ENCODE measurements around the gene ADAMTS12. TPM values are rescaled to one million over a fixed set of nuclear protein-coding genes. Genes with fewer than 3 reads are reported as not detected.

Gene ADAMTS12
- total and polyA plus RNA-seq, 2 donors (not counting 1 experiment from before 2014, with no cell fraction given), result 10.7 to 44.8 TPM

GRCh38 chr5:33939556-33940262 lies 47.9 kb upstream of the ADAMTS12 start:
- H3K79me2 ChIP-seq (ENCODE audit: control insufficient read depth, insufficient read depth, low read length), result no peaks in the 10 kb centered on the region

GRCh38 chr5:33938881-33939280 lies 47.1 kb upstream of the ADAMTS12 start:
- Histone ChIP-seq H3K27me3 (ENCODE audit: control insufficient read depth, insufficient read depth, low read length) (peaks cover 43% of the 10 kb centered on the region), H3K36me3 (ENCODE audit: control insufficient read depth, insufficient read depth, low read length) (no peaks in the 10 kb centered on the region)
- no peak for DNase-seq (ENCODE audit: low read depth in 2 of 2)

More at GRCh38 chr5:33939556-33940262, 47.9 kb upstream of the ADAMTS12 start:
- H3K9me3 ChIP-seq (ENCODE audit: control insufficient read depth, insufficient read depth, low read depth, low read length), result no peaks in the 10 kb centered on the region
- no peaks in the 10 kb centered on the region for H3K4me1 ChIP-seq (ENCODE audit: control insufficient read depth, extremely low read depth, insufficient read depth, low read length)
- H3K9ac ChIP-seq (ENCODE audit: insufficient read depth, low read length), result no peak overlapping the region
- H3K27me3 ChIP-seq (ENCODE audit: control insufficient read depth, insufficient read depth, low read length), result peaks cover 43% of the 10 kb centered on the region
- TF ChIP-seq EZH2 (IDR thresholded peaks at IDR 0.05; ENCODE audit: low read length, missing control alignments), result no peak
- no peak for TF ChIP-seq CTCF (conservative IDR thresholded peaks at IDR 0.05 in 1 of 2, IDR thresholded peaks at IDR 0.05 in 1 of 2; ENCODE audit: low read depth in 1 of 2, low read length in 2 of 2)
- no peaks in the 10 kb centered on the region for H4K20me1 ChIP-seq (ENCODE audit: control insufficient read depth, extremely low read depth, insufficient read depth, low read length)
- H3K4me2 ChIP-seq (ENCODE audit: extremely low read depth, insufficient read depth, low read length), result no peak overlapping the region
- H3K4me3 ChIP-seq (replicated peaks in 1 of 4; ENCODE audit: control extremely low read depth in 1 of 4, insufficient read depth in 1 of 4, low read depth in 3 of 4, low read length in 4 of 4), result no peak overlapping the region
- DNase-seq (ENCODE audit: low read depth in 2 of 2), result peak; percentile 29 to 49
- no peaks in the 10 kb centered on the region for H3K36me3 ChIP-seq (ENCODE audit: control insufficient read depth, insufficient read depth, low read length)
- H2AFZ ChIP-seq (ENCODE audit: low read length), result no peak overlapping the region
- no peak overlapping the region for H3K27ac ChIP-seq (ENCODE audit: insufficient read depth, low read length)

GRCh38 chr5:33938507-33938796 lies 46.7 kb upstream of the ADAMTS12 start:
- Histone ChIP-seq H2AFZ (ENCODE audit: low read length) (no peak overlapping the region), H3K36me3 (ENCODE audit: control insufficient read depth, insufficient read depth, low read length) (no peaks in the 10 kb centered on the region), H3K4me2 (ENCODE audit: extremely low read depth, insufficient read depth, low read length) (no peak overlapping the region), H3K79me2 (ENCODE audit: control insufficient read depth, insufficient read depth, low read length) (no peaks in the 10 kb centered on the region), H3K27me3 (ENCODE audit: control insufficient read depth, insufficient read depth, low read length) (peaks cover 43% of the 10 kb centered on the region), H3K4me1 (ENCODE audit: control insufficient read depth, extremely low read depth, insufficient read depth, low read length) (no peaks in the 10 kb centered on the region), H3K9ac (ENCODE audit: insufficient read depth, low read length) (no peak overlapping the region), H4K20me1 (ENCODE audit: control insufficient read depth, extremely low read depth, insufficient read depth, low read length) (no peaks in the 10 kb centered on the region), H3K4me3 (replicated peaks in 1 of 4; ENCODE audit: control extremely low read depth in 1 of 4, insufficient read depth in 1 of 4, low read depth in 3 of 4, low read length in 4 of 4) (no peak overlapping the region), H3K9me3 (ENCODE audit: control insufficient read depth, insufficient read depth, low read depth, low read length) (no peaks in the 10 kb centered on the region), H3K27ac (ENCODE audit: insufficient read depth, low read length) (no peak overlapping the region)
- TF ChIP-seq EZH2 (IDR thresholded peaks at IDR 0.05; ENCODE audit: low read length, missing control alignments) (no peak), CTCF (conservative IDR thresholded peaks at IDR 0.05 in 1 of 2, IDR thresholded peaks at IDR 0.05 in 1 of 2; ENCODE audit: low read depth in 1 of 2, low read length in 2 of 2) (no peak)
- DNase-seq (ENCODE audit: low read depth in 2 of 2), result no peak

More at GRCh38 chr5:33938881-33939280, 47.1 kb upstream of the ADAMTS12 start:
- no peaks in the 10 kb centered on the region for H3K9me3 ChIP-seq (ENCODE audit: control insufficient read depth, insufficient read depth, low read depth, low read length)
- H3K9ac ChIP-seq (ENCODE audit: insufficient read depth, low read length), result no peak overlapping the region
- no peaks in the 10 kb centered on the region for H4K20me1 ChIP-seq (ENCODE audit: control insufficient read depth, extremely low read depth, insufficient read depth, low read length)
- H3K79me2 ChIP-seq (ENCODE audit: control insufficient read depth, insufficient read depth, low read length), result no peaks in the 10 kb centered on the region
- H3K4me1 ChIP-seq (ENCODE audit: control insufficient read depth, extremely low read depth, insufficient read depth, low read length), result no peaks in the 10 kb centered on the region
- no peak overlapping the region for H3K4me2 ChIP-seq (ENCODE audit: extremely low read depth, insufficient read depth, low read length)
- no peak overlapping the region for H2AFZ ChIP-seq (ENCODE audit: low read length)
- TF ChIP-seq EZH2 (IDR thresholded peaks at IDR 0.05; ENCODE audit: low read length, missing control alignments) (no peak), CTCF (conservative IDR thresholded peaks at IDR 0.05 in 1 of 2, IDR thresholded peaks at IDR 0.05 in 1 of 2; ENCODE audit: low read depth in 1 of 2, low read length in 2 of 2) (no peak)
- no peak overlapping the region for H3K27ac ChIP-seq (ENCODE audit: insufficient read depth, low read length)
- no peak overlapping the region for H3K4me3 ChIP-seq (replicated peaks in 1 of 4; ENCODE audit: control extremely low read depth in 1 of 4, insufficient read depth in 1 of 4, low read depth in 3 of 4, low read length in 4 of 4)
